Lower lobe of right lung (tissue), 2 donors: ENCODE results near the gene ZFYVE28. TPM values are rescaled to one million over a fixed set of nuclear protein-coding genes. Genes with fewer than 3 reads are reported as not detected.

ENCODE experiments used
- ATAC-seq, 2 donors: fragments of 200-7000 bp; cut with Tn5 transposase; one replicate each; pipeline ENCODE4 v1.9.1; 2020 to 2022; ENCODE audit warnings: mild to moderate bottlenecking in 2 of 2, moderate library complexity in 2 of 2
- DNase-seq: peaks from one replicate; pipeline ENCODE4 v3.0.0-alpha.2; 2020
- H3K27ac ChIP-seq: fragments of 200-600 bp; one replicate; pipeline ENCODE4 v1.8.0; 2022
- H3K27me3 ChIP-seq: fragments of 200-600 bp; one replicate; pipeline ENCODE4 v1.8.0; 2022; ENCODE audit warnings: low read depth
- H3K36me3 ChIP-seq: fragments of 200-600 bp; one replicate; pipeline ENCODE4 v1.8.0; 2022; ENCODE audit warnings: mild to moderate bottlenecking
- H3K4me1 ChIP-seq: fragments of 200-600 bp; one replicate; pipeline ENCODE4 v1.8.0; 2022
- H3K4me3 ChIP-seq: fragments of 200-600 bp; one replicate; pipeline ENCODE4 v1.8.0; 2022; ENCODE audit warnings: mild to moderate bottlenecking
- H3K9me3 ChIP-seq: fragments of 200-600 bp; one replicate; pipeline ENCODE4 v1.8.0; 2022
- CTCF ChIP-seq: fragments of 200-600 bp; IDR thresholded peaks from one replicate; pipeline ENCODE4 v1.8.0; 2022; ENCODE audit warnings: antibody characterized with exemption, mild to moderate bottlenecking
- intact Hi-C: fragments of 100-400 bp; cut with DNase I; formaldehyde crosslinking; loops from one replicate; pipeline ENCODE4 v1.11.0; 2022
- total RNA-seq: library from RNA; stranded (reverse); fragmentation: NEBNext Ultra II Directional; extraction: Animal tissue kit (Norgen Biotek cat#: 25700); gene quantifications from one replicate; pipeline ENCODE4 v1.2.1, GENCODE V29; 2021
- donor health status: DM: no; HTN: yes; CAD: no; lungs with severe emphysema.

Gene ZFYVE28
- total RNA-seq, 1 donor from 2014 or later, result 12.9 TPM

- intact Hi-C loops, result no loop called here
- H3K4me1 ChIP-seq, result peaks cover 72% of the 10 kb centered on the region
- ATAC-seq, result peak; percentile 99
Measured at GRCh38 chr4:2241410-2242353, 176.8 kb downstream of the ZFYVE28 start, which contains the start of the genes HAUS3 and POLN. Gene HAUS3, minus strand, starts transcription at chr4:2242121. Its CDS starts 1,175 bp downstream, at chr4:2240946. Gene POLN, minus strand, starts transcription at chr4:2242121. Its CDS starts 12,890 bp downstream, at chr4:2229231.

GRCh38 chr4:2241003-2241402 is 177.4 kb downstream of the ZFYVE28 start:
- Histone ChIP-seq H3K9me3 (no peaks in the 10 kb centered on the region), H3K27ac (peak overlapping the region; percentile 87), H3K4me3 (peak overlapping the region; percentile 92), H3K36me3 (peaks cover 30% of the 10 kb centered on the region), H3K4me1 (peaks cover 70% of the 10 kb centered on the region), H3K27me3 (no peaks in the 10 kb centered on the region)
- ATAC-seq, result no peak
- DNase-seq, result no peak
- no peak for TF ChIP-seq CTCF
- intact Hi-C loops, result no loop called here

More at GRCh38 chr4:2241410-2242353, 176.8 kb downstream of the ZFYVE28 start, which contains the start of the genes HAUS3 and POLN:
- Histone ChIP-seq H3K9me3 (no peaks in the 10 kb centered on the region), H3K27me3 (no peaks in the 10 kb centered on the region), H3K36me3 (peaks cover 24% of the 10 kb centered on the region), H3K27ac (peak within 1 kb of the TSS; percentile 87), H3K4me3 (peak within 1 kb of the TSS; percentile 92)
- no peak for TF ChIP-seq CTCF
- peak; percentile 99 for DNase-seq

- peaks cover 42% of the 10 kb centered on the region for H3K4me1 ChIP-seq
- H3K36me3 ChIP-seq, result peaks cover 50% of the 10 kb centered on the region
- ATAC-seq (no peak), DNase-seq (no peak)
- no peak overlapping the region for H3K4me3 ChIP-seq
- H3K27me3 ChIP-seq, result no peaks in the 10 kb centered on the region
- no peak for TF ChIP-seq CTCF
- H3K27ac ChIP-seq, result no peak overlapping the region
- intact Hi-C loops, result no loop called here
- H3K9me3 ChIP-seq, result no peaks in the 10 kb centered on the region
Measured at GRCh38 chr4:2236944-2237666, 181.3 kb downstream of the ZFYVE28 start.

- H3K36me3 ChIP-seq, result peaks cover 50% of the 10 kb centered on the region
- no peak overlapping the region for H3K27ac ChIP-seq
- TF ChIP-seq CTCF, result no peak
Measured at GRCh38 chr4:2231082-2231481, 187.4 kb downstream of the ZFYVE28 start.

GRCh38 chr4:2226261-2226660 is 192.2 kb downstream of the ZFYVE28 start:
- Histone ChIP-seq H3K4me1 (no peaks in the 10 kb centered on the region), H3K27me3 (no peaks in the 10 kb centered on the region), H3K4me3 (no peak overlapping the region), H3K36me3 (peaks cover 37% of the 10 kb centered on the region), H3K27ac (no peak overlapping the region), H3K9me3 (no peaks in the 10 kb centered on the region)
- ATAC-seq (no peak), DNase-seq (no peak)
- intact Hi-C loops, result no loop called here
- no peak for TF ChIP-seq CTCF

More at GRCh38 chr4:2231082-2231481, 187.4 kb downstream of the ZFYVE28 start:
- H3K4me1 ChIP-seq, result no peaks in the 10 kb centered on the region
- H3K4me3 ChIP-seq, result no peak overlapping the region
- H3K27me3 ChIP-seq, result no peaks in the 10 kb centered on the region
- H3K9me3 ChIP-seq, result no peaks in the 10 kb centered on the region
- ATAC-seq (no peak), DNase-seq (no peak)
- intact Hi-C loops, result no loop called here
